Cortex of kidney (tissue), 1 donor: ENCODE results near the gene BDKRB2.

Experiments used
- DNase-seq: peaks from one replicate; lab custom pipeline; 2025; lab: John Stamatoyannopoulos, UW

BDKRB2 gene

DNA sequence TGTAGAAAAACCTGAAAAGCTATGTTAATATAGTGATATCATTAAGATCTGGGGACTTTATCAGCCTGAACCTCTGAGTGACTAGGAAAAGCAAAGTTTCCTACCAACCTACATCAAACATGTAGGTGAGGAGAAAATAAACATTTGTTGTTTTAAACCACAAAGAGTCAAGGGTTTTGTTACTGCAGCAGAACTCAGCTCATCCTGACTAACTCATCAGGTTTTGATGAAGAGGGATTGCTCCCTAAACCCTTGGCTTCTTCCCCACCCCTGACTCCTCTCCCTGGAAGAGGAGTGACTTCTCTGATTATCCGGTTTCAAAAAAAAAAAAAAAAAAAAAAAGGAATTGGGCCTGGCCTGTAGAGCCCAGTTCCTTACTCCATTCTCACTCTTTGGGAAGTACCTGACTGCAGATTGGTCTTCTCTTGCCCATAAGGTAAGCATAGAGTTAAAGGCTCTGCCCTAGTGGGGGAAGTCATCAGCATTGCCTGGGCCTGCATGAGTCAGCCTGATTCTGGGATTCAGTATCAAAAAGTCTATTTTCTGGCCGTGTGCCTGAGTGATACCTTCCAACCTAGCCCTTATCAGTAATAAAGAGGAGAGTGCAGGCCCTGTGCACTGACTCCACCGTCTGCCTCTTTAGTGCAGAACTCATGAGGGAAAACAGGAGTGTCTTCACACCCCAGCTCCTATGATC lies 68.3 kb downstream of the BDKRB2 start:
- no peak for DNase-seq

DNA sequence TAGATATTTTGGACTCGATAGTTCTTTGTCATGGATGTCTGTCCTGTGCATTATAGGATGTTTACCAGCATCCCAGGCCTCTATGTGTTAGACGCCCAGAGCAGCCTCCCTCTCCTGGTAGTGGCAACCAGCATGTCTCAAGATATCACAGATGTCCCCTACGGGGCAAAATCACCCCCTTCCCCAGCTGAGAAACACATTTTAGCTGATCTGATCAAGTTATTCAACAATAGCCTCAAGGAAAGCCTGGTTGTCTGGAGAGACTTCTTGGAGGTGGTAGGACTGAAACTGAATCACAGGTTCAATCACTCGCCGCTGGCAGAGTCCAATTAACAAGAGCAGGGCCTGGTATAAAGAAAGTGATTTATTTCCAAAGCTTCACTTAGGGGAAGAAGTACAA lies 69.0 kb downstream of the BDKRB2 start:
- no peak for DNase-seq

GRCh38 chr14:96274122-96274521 lies 69.5 kb downstream of the BDKRB2 start:
- no peak for DNase-seq

GRCh38 chr14:96274543-96274942 lies 69.9 kb downstream of the BDKRB2 start:
- DNase-seq, result no peak

- no peak for DNase-seq
Observed at GRCh38 chr14:96275177-96276112, 70.8 kb downstream of the BDKRB2 start.

GRCh38 chr14:96277890-96278289 lies 73.3 kb downstream of the BDKRB2 start:
- DNase-seq, result no peak

GRCh38 chr14:96279564-96279963 lies 74.9 kb downstream of the BDKRB2 start:
- no peak for DNase-seq

- DNase-seq, result no peak
Observed at GRCh38 chr14:96280104-96280503, 75.5 kb downstream of the BDKRB2 start.

- DNase-seq, result no peak
Observed at GRCh38 chr14:96281486-96281885, 76.8 kb downstream of the BDKRB2 start.

GRCh38 chr14:96284008-96284407 lies 79.4 kb downstream of the BDKRB2 start:
- no peak for DNase-seq

DNA sequence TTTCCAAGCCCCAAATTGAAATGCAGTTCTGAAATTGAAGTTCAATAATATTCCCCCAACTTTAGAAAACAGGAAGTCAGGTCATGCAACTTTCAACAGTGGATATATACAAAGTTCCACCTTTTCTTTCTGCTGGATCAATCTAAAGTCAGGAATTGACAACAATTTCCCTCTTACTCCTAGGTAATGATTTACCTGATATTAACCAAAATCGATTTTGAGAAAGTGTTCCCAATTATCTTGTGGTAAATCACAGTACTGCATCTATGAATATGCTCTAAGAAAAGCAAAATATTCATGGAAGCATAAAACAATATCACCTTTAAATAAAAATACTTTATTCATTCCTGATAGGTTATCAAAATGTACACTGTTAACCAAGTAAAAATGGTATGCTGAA lies 79.8 kb downstream of the BDKRB2 start:
- no peak for DNase-seq

GRCh38 chr14:96285667-96286066 lies 81.0 kb downstream of the BDKRB2 start:
- DNase-seq, result no peak

DNA sequence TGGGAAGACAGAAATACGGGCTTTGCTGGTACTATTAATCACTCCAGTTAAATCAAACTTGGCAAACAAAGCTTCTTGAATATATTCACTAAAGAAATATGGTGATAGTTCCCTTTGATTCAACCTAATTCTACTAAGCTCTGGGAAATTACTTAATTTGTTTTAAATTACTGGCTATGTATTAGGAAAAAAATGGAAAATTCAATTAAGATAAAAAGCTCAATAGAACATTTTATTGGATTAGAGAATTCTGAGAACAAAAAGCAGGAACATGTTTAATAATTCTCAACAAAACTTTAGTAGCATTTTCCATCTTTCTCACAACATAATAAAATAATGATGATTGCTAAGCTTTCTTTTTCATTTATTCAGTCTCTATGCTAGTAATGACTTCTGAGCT lies 81.6 kb downstream of the BDKRB2 start:
- no peak for DNase-seq

DNA sequence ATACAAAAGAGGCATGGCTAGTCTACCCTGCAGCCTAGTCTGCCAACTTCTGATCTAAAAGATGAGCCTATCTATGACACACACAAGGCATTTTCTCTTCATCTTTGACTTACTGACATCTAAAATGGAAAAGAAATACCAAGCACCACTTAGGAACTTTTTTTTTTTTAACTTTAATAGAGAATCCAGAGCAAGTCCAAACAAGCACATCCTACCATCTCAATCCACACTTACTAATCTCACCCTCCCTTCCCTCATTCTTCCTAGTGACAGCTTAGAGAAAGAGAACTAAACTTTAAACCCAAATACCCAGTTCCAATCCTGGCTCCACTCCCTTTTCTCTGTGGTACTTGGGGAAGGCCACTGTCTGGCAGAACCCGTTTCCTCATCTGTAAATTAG lies 83.2 kb downstream of the BDKRB2 start:
- DNase-seq, result no peak
